MCF 10A (cell line): Measurements from ENCODE around the gene OR5K2. TPM values are rescaled to one million over a fixed set of nuclear protein-coding genes. Genes with fewer than 3 reads are reported as not detected.

Experiments used
- BruUV-seq: library from RNA; stranded (reverse); fragments of 400-500 nt; replicated peaks from 2 replicates; lab custom pipeline; 2021; lab: Mats Ljungman, UMichigan
- CTCF ChIA-PET: fragments of 300-600 bp; sonication (Branson Sonifier 250); formaldehyde crosslinking; extraction: SDS; loops from one replicate; lab custom pipeline; 2021; ENCODE audit warnings: antibody characterized with exemption, inconsistent platforms; lab: Yijun Ruan, JAX
- POLR2A ChIA-PET: fragments of 300-600, 350-650 bp; sonication (Branson Sonifier 250); formaldehyde crosslinking; extraction: SDS; loops from one replicate; lab custom pipeline; 2020; ENCODE audit warnings: antibody characterized with exemption, inconsistent platforms; lab: Yijun Ruan, JAX
- DNase-seq: peaks from one replicate; pipeline ENCODE4 v3.0.0-alpha.2; 2018; ENCODE audit not compliant: unreplicated experiment
- H3K27ac Mint-ChIP-seq: one replicate; pipeline ENCODE4 v1.8.0; 2022; ENCODE audit warnings: mild to moderate bottlenecking, low read depth, mixed read lengths; ENCODE audit not compliant: unreplicated experiment
- H3K27me3 Mint-ChIP-seq: one replicate; pipeline ENCODE4 v1.8.0; 2022; ENCODE audit warnings: mixed read lengths; ENCODE audit not compliant: insufficient read depth, unreplicated experiment
- H3K36me3 Mint-ChIP-seq: one replicate; pipeline ENCODE4 v1.8.0; 2022; ENCODE audit warnings: mild to moderate bottlenecking, moderate library complexity, mixed read lengths; ENCODE audit not compliant: insufficient read depth, unreplicated experiment
- H3K4me1 Mint-ChIP-seq: one replicate; pipeline ENCODE4 v1.8.0; 2022; ENCODE audit warnings: mixed read lengths; ENCODE audit not compliant: insufficient read depth, unreplicated experiment
- H3K4me3 Mint-ChIP-seq: one replicate; pipeline ENCODE4 v1.8.0; 2022; ENCODE audit warnings: mild to moderate bottlenecking, moderate library complexity, mixed read lengths; ENCODE audit not compliant: unreplicated experiment
- H3K9me3 Mint-ChIP-seq: one replicate; pipeline ENCODE4 v1.8.0; 2022; ENCODE audit warnings: mixed read lengths; ENCODE audit not compliant: unreplicated experiment
- CTCF ChIP-seq: fragments of 200-600 bp; IDR thresholded peaks from one replicate; pipeline ENCODE4 v1.8.0; 2022; ENCODE audit warnings: antibody characterized with exemption, mild to moderate bottlenecking; ENCODE audit not compliant: unreplicated experiment
- intact Hi-C: fragments of 100-400 bp; cut with micrococcal nuclease; formaldehyde crosslinking; loops from 2 replicates; pipeline ENCODE4 v1.14.1; 2022
- total RNA-seq: library from RNA; stranded (reverse); gene quantifications from 2 replicates; pipeline ENCODE4 v1.2.3, GENCODE V29; 2022

The OR5K2 gene
- total RNA-seq, 1 experiment from 2014 or later, result not detected

- Mint-ChIP-seq H3K4me3 (no peak overlapping the region), H3K36me3 (no peaks in the 10 kb centered on the region)
- BruUV-seq, result no TSS peak
Observed at GRCh38 chr3:98542623-98543022, 45.1 kb downstream of the OR5K2 start.

GRCh38 chr3:98545940-98546339 lies 48.5 kb downstream of the OR5K2 start:
- Mint-ChIP-seq H3K27me3 (no peaks in the 10 kb centered on the region), H3K9me3 (no peaks in the 10 kb centered on the region), H3K36me3 (no peaks in the 10 kb centered on the region), H3K4me1 (no peaks in the 10 kb centered on the region), H3K27ac (no peak overlapping the region), H3K4me3 (no peak overlapping the region)
- no peak for DNase-seq
- TF ChIP-seq CTCF, result no peak
- ChIA-PET CTCF (no interaction called here), POLR2A (no interaction called here)
- no TSS peak for BruUV-seq
- intact Hi-C loops, result no loop called here

More at GRCh38 chr3:98542623-98543022, 45.1 kb downstream of the OR5K2 start:
- intact Hi-C loops, result no loop called here
- no peak for DNase-seq
- H3K27ac Mint-ChIP-seq, result no peak overlapping the region
- ChIA-PET POLR2A (no interaction called here), CTCF (interaction anchor here (0.6 kb wide), 2 partner anchors 189 to 218 kb away, joined by 4 to 5 read pairs; no protein-coding TSS in a partner anchor)
- no peak for TF ChIP-seq CTCF
- H3K4me1 Mint-ChIP-seq, result no peaks in the 10 kb centered on the region
- H3K27me3 Mint-ChIP-seq, result no peaks in the 10 kb centered on the region
- no peaks in the 10 kb centered on the region for H3K9me3 Mint-ChIP-seq

Other genes with a start within 250 kb of the OR5K2 start
- gene OR5H6, start 233.4 kb upstream of the OR5K2 start, total RNA-seq, result not detected in 2 replicates
- gene OR5H2, start 215.2 kb upstream of the OR5K2 start, total RNA-seq, result not detected in 2 replicates
- gene OR5K4, start 143.8 kb upstream of the OR5K2 start, total RNA-seq, result not detected in 2 replicates
- gene OR5K3, start 107.0 kb upstream of the OR5K2 start, total RNA-seq, result not detected in 2 replicates
- gene OR5K1, start 34.5 kb upstream of the OR5K2 start, total RNA-seq, result not detected in 2 replicates
- 128 and 173 TPM in 2 replicates for gene CLDND1, start 25.2 kb downstream of the OR5K2 start, total RNA-seq
- not detected in 2 replicates for gene GPR15, start 34.3 kb downstream of the OR5K2 start, total RNA-seq
- gene CPOX, start 95.9 kb downstream of the OR5K2 start, total RNA-seq, result 10.8 and 11.2 TPM in 2 replicates